Neural cell (in vitro differentiated cells): ENCODE data around the gene ATF5.
A peak's percentile ranks its signal among the peaks of the same experiment; 100 is the strongest.

Experiments
- EP300 ChIP-seq: fragments of 450-650 bp; conservative IDR thresholded peaks from 2 replicates; pipeline ENCODE4 v1.6.1; 2014; ENCODE audit warnings: antibody characterized with exemption, mild to moderate bottlenecking, moderate library complexity; ENCODE audit not compliant: poor library complexity, severe bottlenecking
- EZH2 ChIP-seq: fragments of 200-600, 300-800 bp; shearing (Covaris generic), sonication (generic); IDR thresholded peaks from 2 replicates; pipeline ENCODE4 v1.6.1; 2014; ENCODE audit warnings: antibody characterized with exemption, low read length, borderline replicate concordance, mild to moderate bottlenecking; ENCODE audit not compliant: insufficient read depth, poor library complexity, severe bottlenecking
- MXI1 ChIP-seq: fragments of 450-650 bp; conservative IDR thresholded peaks from 2 replicates; pipeline ENCODE4 v1.6.1; 2014; ENCODE audit warnings: antibody characterized with exemption, mild to moderate bottlenecking; ENCODE audit not compliant: poor library complexity, severe bottlenecking
- POLR2AphosphoS5 ChIP-seq: IDR thresholded peaks from 2 replicates; pipeline ENCODE4 v1.6.1; 2012
- RAD21 ChIP-seq: fragments of 450-650 bp; conservative IDR thresholded peaks from 2 replicates; pipeline ENCODE4 v1.6.1; 2014; ENCODE audit warnings: antibody characterized with exemption, mild to moderate bottlenecking, moderate library complexity
- SMC3 ChIP-seq: fragments of 450-650 bp; conservative IDR thresholded peaks from 2 replicates; pipeline ENCODE4 v1.6.1; 2014; ENCODE audit warnings: antibody characterized with exemption, mild to moderate bottlenecking, moderate library complexity; ENCODE audit not compliant: poor library complexity
- TAF1 ChIP-seq: IDR thresholded peaks from 2 replicates; pipeline ENCODE4 v1.6.1; 2012; ENCODE audit warnings: low read depth
- TF ChIP-seq, protein P1 (sequence below): fragments of 450-650 bp; IDR thresholded peaks from 2 replicates; pipeline ENCODE4 v1.5.1; 2014; ENCODE audit warnings: antibody characterized with exemption, mild to moderate bottlenecking, moderate library complexity; ENCODE audit not compliant: poor library complexity, severe bottlenecking
- TF ChIP-seq, protein P2 (sequence below): IDR thresholded peaks from 2 replicates; pipeline ENCODE4 v1.6.1; 2012; ENCODE audit warnings: borderline replicate concordance

DNA sequence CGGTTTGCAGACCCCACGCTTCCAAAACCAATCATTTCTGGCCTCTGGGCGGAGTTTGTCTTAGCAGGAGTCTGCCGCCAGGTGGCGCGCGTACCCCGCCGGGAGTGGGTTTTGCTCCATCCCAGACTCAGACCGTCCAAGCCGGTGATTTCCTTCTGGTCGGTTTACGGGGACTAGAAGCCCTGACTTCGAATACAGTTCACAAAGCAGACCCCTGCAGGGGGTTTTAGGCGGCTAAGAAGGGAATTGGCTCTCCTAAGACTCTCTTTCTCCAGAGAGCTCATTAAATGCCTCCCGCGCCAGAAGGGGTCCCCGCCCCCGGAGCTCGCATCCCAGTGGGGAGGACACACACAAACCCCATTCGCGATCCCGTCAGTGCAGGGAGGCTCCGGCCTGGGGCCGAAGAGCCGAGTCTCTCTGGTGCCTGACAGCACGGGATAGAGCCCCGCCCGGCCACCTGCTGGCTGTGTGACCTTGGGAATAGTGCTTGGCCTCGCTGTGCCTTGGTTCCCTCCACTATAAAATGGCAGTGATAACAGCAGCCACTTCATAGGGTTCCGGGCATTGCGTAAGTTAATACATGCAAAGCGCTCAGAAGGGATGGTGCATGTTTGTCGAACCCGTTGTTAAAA lies 8.9 kb downstream of the ATF5 start:
- TF ChIP-seq, protein P1, sequence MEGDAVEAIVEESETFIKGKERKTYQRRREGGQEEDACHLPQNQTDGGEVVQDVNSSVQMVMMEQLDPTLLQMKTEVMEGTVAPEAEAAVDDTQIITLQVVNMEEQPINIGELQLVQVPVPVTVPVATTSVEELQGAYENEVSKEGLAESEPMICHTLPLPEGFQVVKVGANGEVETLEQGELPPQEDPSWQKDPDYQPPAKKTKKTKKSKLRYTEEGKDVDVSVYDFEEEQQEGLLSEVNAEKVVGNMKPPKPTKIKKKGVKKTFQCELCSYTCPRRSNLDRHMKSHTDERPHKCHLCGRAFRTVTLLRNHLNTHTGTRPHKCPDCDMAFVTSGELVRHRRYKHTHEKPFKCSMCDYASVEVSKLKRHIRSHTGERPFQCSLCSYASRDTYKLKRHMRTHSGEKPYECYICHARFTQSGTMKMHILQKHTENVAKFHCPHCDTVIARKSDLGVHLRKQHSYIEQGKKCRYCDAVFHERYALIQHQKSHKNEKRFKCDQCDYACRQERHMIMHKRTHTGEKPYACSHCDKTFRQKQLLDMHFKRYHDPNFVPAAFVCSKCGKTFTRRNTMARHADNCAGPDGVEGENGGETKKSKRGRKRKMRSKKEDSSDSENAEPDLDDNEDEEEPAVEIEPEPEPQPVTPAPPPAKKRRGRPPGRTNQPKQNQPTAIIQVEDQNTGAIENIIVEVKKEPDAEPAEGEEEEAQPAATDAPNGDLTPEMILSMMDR, result peak; percentile 96
- TF ChIP-seq, protein P2, sequence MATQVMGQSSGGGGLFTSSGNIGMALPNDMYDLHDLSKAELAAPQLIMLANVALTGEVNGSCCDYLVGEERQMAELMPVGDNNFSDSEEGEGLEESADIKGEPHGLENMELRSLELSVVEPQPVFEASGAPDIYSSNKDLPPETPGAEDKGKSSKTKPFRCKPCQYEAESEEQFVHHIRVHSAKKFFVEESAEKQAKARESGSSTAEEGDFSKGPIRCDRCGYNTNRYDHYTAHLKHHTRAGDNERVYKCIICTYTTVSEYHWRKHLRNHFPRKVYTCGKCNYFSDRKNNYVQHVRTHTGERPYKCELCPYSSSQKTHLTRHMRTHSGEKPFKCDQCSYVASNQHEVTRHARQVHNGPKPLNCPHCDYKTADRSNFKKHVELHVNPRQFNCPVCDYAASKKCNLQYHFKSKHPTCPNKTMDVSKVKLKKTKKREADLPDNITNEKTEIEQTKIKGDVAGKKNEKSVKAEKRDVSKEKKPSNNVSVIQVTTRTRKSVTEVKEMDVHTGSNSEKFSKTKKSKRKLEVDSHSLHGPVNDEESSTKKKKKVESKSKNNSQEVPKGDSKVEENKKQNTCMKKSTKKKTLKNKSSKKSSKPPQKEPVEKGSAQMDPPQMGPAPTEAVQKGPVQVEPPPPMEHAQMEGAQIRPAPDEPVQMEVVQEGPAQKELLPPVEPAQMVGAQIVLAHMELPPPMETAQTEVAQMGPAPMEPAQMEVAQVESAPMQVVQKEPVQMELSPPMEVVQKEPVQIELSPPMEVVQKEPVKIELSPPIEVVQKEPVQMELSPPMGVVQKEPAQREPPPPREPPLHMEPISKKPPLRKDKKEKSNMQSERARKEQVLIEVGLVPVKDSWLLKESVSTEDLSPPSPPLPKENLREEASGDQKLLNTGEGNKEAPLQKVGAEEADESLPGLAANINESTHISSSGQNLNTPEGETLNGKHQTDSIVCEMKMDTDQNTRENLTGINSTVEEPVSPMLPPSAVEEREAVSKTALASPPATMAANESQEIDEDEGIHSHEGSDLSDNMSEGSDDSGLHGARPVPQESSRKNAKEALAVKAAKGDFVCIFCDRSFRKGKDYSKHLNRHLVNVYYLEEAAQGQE, result no peak
- peak; percentile 98 for TF ChIP-seq SMC3
- TF ChIP-seq EZH2, result no peak
- no peak for TF ChIP-seq POLR2AphosphoS5
- no peak for TF ChIP-seq TAF1
- no peak for TF ChIP-seq MXI1
- TF ChIP-seq EP300, result no peak
- peak; percentile 93 for TF ChIP-seq RAD21
